ENCODE measurements around the gene EPC1.

- TF ChIP-seq CTCF (IDR thresholded peaks at IDR 0.05), result no peak
- TF ChIP-seq POLR2A (IDR thresholded peaks at IDR 0.05), result no peak
Measured at GRCh38 chr10:32317795-32318357, 29.1 kb downstream of the EPC1 start.

All from right lobe of liver (tissue), 4 donors.